ENCODE results near the gene ANKRD61. TPM values are rescaled to one million over a fixed set of nuclear protein-coding genes. Genes with fewer than 3 reads are reported as not detected.
A peak's percentile ranks its signal among the peaks of the same experiment; 100 is the strongest.
"Not testable (repeated sequence)": the region's sequence is repeated elsewhere in the genome, so short reads cannot be mapped to it uniquely, and the experiment has no call there.

ANKRD61 gene
- total RNA-seq, 4 donors from 2014 or later = 0.28 to 0.36 TPM; not detected in 2

DNA sequence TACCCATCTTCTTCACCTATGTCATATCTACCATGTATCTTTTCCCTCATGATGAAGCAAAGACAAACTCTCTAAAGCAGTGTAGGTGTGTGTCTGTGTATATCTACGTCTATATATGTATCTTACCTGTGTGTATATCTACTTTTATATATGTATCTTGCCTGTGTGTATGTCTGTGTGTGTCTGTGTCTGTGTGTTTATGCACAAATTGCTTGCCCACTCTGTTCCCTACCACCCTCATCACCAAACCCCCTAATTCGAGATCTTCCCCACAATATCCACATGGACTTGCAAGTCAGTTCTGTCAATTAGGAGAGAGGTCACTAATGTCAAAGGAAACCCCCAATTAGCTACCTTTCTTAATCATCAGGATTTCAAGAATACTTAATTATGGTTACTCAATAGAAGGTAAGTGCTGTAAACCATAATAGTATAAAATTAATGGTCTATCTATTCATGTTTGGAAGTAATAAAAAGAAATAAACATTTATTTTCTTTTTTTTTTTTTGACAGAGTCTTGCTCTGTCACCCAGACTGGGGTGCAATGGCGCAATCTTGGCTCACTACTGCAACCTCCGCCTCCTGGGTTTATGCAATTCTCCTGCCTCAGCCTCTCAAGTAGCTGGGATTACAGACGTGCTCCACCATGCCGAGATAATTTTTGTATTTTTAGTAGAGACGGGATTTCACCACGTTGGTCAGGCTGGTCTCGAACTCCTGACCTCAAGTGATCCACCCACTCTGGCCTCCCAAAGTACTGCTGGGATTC lies 43.6 kb downstream of the ANKRD61 start:
- DNase-seq (ENCODE audit: low spot score) (no peak), ATAC-seq (ENCODE audit: low FRiP score) (no peak)
- TF ChIP-seq, protein P1, sequence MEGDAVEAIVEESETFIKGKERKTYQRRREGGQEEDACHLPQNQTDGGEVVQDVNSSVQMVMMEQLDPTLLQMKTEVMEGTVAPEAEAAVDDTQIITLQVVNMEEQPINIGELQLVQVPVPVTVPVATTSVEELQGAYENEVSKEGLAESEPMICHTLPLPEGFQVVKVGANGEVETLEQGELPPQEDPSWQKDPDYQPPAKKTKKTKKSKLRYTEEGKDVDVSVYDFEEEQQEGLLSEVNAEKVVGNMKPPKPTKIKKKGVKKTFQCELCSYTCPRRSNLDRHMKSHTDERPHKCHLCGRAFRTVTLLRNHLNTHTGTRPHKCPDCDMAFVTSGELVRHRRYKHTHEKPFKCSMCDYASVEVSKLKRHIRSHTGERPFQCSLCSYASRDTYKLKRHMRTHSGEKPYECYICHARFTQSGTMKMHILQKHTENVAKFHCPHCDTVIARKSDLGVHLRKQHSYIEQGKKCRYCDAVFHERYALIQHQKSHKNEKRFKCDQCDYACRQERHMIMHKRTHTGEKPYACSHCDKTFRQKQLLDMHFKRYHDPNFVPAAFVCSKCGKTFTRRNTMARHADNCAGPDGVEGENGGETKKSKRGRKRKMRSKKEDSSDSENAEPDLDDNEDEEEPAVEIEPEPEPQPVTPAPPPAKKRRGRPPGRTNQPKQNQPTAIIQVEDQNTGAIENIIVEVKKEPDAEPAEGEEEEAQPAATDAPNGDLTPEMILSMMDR (IDR thresholded peaks at IDR 0.05) = no peak

DNA sequence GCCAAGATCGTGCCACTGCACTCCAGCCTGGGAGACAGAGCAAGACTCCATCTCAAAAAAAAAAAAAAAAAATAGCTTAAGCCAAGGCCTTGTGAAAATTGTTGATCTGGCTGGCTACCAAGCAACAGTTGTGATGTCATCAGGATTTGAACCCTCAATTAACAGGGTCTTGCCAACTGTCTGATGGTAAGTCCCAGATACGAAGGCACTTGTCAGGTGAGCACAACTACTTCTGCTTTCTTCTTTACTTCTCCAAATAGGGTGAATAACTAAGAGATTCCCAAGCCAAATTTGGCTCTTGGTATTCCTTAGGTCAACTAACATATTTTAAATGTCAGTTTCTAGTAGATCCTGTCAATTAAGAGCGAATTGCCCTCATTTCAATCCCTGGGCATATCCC lies 47.4 kb downstream of the ANKRD61 start:
- ATAC-seq (ENCODE audit: low FRiP score) (no peak), DNase-seq (ENCODE audit: low spot score) (no peak)
- TF ChIP-seq, protein P1 (IDR thresholded peaks at IDR 0.05) = no peak

DNA sequence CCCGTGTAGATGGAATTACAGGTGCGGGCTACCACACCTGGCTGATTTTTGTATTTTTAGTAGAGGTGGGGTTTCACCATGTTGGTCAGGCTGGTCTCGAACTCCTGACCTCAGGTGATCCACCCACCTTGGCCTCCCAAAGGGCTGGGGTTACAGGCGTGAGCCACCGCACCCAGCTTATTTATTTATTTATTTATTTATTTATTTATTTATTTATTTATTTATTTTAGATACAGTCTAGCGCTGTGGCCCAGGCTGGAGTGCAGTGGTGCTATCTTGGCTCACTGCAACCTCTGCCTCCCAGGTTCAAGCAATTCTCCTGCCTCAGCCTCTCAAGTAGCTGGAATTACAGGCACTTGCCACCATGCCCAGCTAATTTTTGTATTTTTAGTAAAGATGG lies 51.9 kb downstream of the ANKRD61 start:
- DNase-seq (ENCODE audit: low spot score); ATAC-seq (ENCODE audit: low FRiP score): not testable (repeated sequence)

Small RNAs within 50 kb of the gene (small RNA-seq; reads per million reads assigned to genes)
- gene RF00019 (not detected), gene RNU6-218P (not detected), gene SNORA80D (2.2 reads per million, percentile 45 among the genes with 10 or more reads in this experiment)

Other genes with a start within 250 kb of the ANKRD61 start
- 10 to 100 TPM; 30.1 to 44.9 (median 35.2) TPM for gene RNF216, start 249.7 kb upstream of the ANKRD61 start, total RNA-seq
- gene OCM, start 150.6 kb upstream of the ANKRD61 start, total RNA-seq = not detected
- 10 to 100 TPM; 35.4 to 55.3 (median 47.3) TPM for gene CCZ1, start 132.6 kb upstream of the ANKRD61 start, total RNA-seq
- under 1 TPM in 1 of 4 donors, not detected in 3; 0.24 TPM for gene RSPH10B, start 60.7 kb upstream of the ANKRD61 start, total RNA-seq
- gene PMS2, start 22.3 kb upstream of the ANKRD61 start, total RNA-seq = 10 to 100 TPM in 1 of 4 donors, 1 to 10 TPM in 3; 7.4 to 15.1 (median 8.4) TPM
- gene AIMP2, start 22.1 kb upstream of the ANKRD61 start, total RNA-seq = 10 to 100 TPM; 34.7 to 42.6 (median 39.2) TPM
- 100 to 1,000 TPM; 103 to 193 (median 115) TPM for gene EIF2AK1, start 27.8 kb downstream of the ANKRD61 start, total RNA-seq
- 10 to 100 TPM in 1 of 4 donors, 1 to 10 TPM in 3; 5.8 to 13.1 (median 8.2) TPM for gene USP42, start 73.6 kb downstream of the ANKRD61 start, total RNA-seq
- 10 to 100 TPM; 34.2 to 87.0 (median 60.2) TPM for gene CYTH3, start 241.2 kb downstream of the ANKRD61 start, total RNA-seq

All from omental fat pad (tissue), 4 donors.